Activated CD8-positive, alpha-beta memory T cell treated with anti-CD3 and anti-CD28 coated beads for 24 hours (primary cell): ENCODE data around the gene TRMT10B.
"Not testable (repeated sequence)": the region's sequence is repeated elsewhere in the genome, so short reads cannot be mapped to it uniquely, and the experiment has no call there.

Source experiments
- DNase-seq: peaks from one replicate; pipeline ENCODE4 v3.0.0-alpha.2; 2020

TRMT10B gene

GRCh38 chr9:37801959-37802711 lies 48.5 kb downstream of the TRMT10B start:
- no peak for DNase-seq

- DNase-seq: no peak
Observed at GRCh38 chr9:37806271-37806670, 52.7 kb downstream of the TRMT10B start.

GRCh38 chr9:37809676-37810075 lies 56.1 kb downstream of the TRMT10B start:
- not testable (repeated sequence) for DNase-seq

GRCh38 chr9:37811906-37812476 lies 58.4 kb downstream of the TRMT10B start:
- no peak for DNase-seq

GRCh38 chr9:37812773-37813379 lies 59.3 kb downstream of the TRMT10B start:
- no peak for DNase-seq

- DNase-seq: no peak
Observed at GRCh38 chr9:37818849-37819248, 65.2 kb downstream of the TRMT10B start.

- DNase-seq: no peak
Observed at GRCh38 chr9:37820142-37820541, 66.5 kb downstream of the TRMT10B start.

- not testable (repeated sequence) for DNase-seq
Observed at GRCh38 chr9:37825174-37825573, 71.6 kb downstream of the TRMT10B start.

- no peak for DNase-seq
Observed at GRCh38 chr9:37827483-37828165, 74.0 kb downstream of the TRMT10B start.
